Panc1 (cell line): ENCODE measurements around the gene TRIL. TPM values are rescaled to one million over a fixed set of nuclear protein-coding genes. Genes with fewer than 3 reads are reported as not detected.

ENCODE experiments used
- ATAC-seq: fragments of 200-7000 bp; cut with Tn5 transposase; 2 replicates; pipeline ENCODE4 v1.9.1; 2020; ENCODE audit warnings: mild to moderate bottlenecking, moderate library complexity
- BruUV-seq: library from RNA; stranded (reverse); fragments of 400-500 nt; replicated peaks from 2 replicates; lab custom pipeline; 2021; lab: Mats Ljungman, UMichigan
- CTCF ChIA-PET: fragments of 300-600 bp; sonication (Branson Sonifier 250); formaldehyde crosslinking; loops from one replicate; lab custom pipeline; 2022; ENCODE audit warnings: antibody characterized with exemption; lab: Charles Lee
- POLR2A ChIA-PET: fragments of 300-600 bp; sonication (Branson Sonifier 250); formaldehyde crosslinking; loops from one replicate; lab custom pipeline; 2022; ENCODE audit warnings: antibody characterized with exemption; lab: Charles Lee
- DNase-seq: peaks from one replicate; pipeline ENCODE4 v3.0.0-alpha.2; 2010; ENCODE audit warnings: low read depth, low spot score
- H3K27ac ChIP-seq: 2 replicates; pipeline ENCODE4 v1.5.1; 2011; ENCODE audit warnings: mild to moderate bottlenecking, low read length, inconsistent platforms
- H3K27me3 ChIP-seq: fragments of 200-500 bp; sonication (Bioruptor generic); 2 replicates; pipeline ENCODE4 v1.6.0; 2014; ENCODE audit warnings: low read length, inconsistent platforms; ENCODE audit not compliant: control insufficient read depth, insufficient read depth
- H3K36me3 ChIP-seq: fragments of 200-500 bp; sonication (Bioruptor generic); 2 replicates; pipeline ENCODE4 v1.5.1; 2014; ENCODE audit warnings: inconsistent platforms, mild to moderate bottlenecking, low read length, moderate library complexity; ENCODE audit not compliant: control insufficient read depth, insufficient read depth
- H3K4me1 ChIP-seq: 2 replicates; pipeline ENCODE4 v1.5.1; 2011; ENCODE audit warnings: inconsistent platforms, mild to moderate bottlenecking, low read length, moderate library complexity; ENCODE audit not compliant: control insufficient read depth, insufficient read depth
- H3K4me3 ChIP-seq, 2 experiments: 2 replicates each; pipeline ENCODE4 v1.5.1; 2011 to 2012; ENCODE audit warnings: low read depth in 2 of 2, low read length in 2 of 2, mild to moderate bottlenecking in 2 of 2, inconsistent platforms in 1 of 2, moderate library complexity in 1 of 2
- H3K9me3 ChIP-seq: fragments of 200-500 bp; sonication (Bioruptor generic); 2 replicates; pipeline ENCODE4 v1.5.1; 2014; ENCODE audit warnings: low read depth, mild to moderate bottlenecking, inconsistent platforms, low read length, moderate library complexity; ENCODE audit not compliant: control insufficient read depth, insufficient read depth
- CTCF ChIP-seq: fragments of 450-650 bp; IDR thresholded peaks from 2 replicates; pipeline ENCODE4 v1.5.1; 2017; ENCODE audit warnings: mild to moderate bottlenecking
- POLR2AphosphoS5 ChIP-seq: IDR thresholded peaks from 2 replicates; pipeline ENCODE4 v1.6.1; 2012; ENCODE audit warnings: mild to moderate bottlenecking, low read depth, low read length, moderate library complexity
- REST ChIP-seq, 2 experiments: IDR thresholded peaks; 2 replicates each; pipeline ENCODE4 v1.6.1; 2011 to 2012; ENCODE audit warnings: low read depth in 2 of 2, control low read depth in 1 of 2, low read length in 1 of 2, mild to moderate bottlenecking in 1 of 2, moderate library complexity in 1 of 2; ENCODE audit not compliant: insufficient read depth in 1 of 2
- SIN3A ChIP-seq: IDR thresholded peaks from 2 replicates; pipeline ENCODE4 v1.6.1; 2012; ENCODE audit warnings: low read depth, mild to moderate bottlenecking, low read length, moderate library complexity, borderline replicate concordance; ENCODE audit not compliant: insufficient read depth
- TCF7L2 ChIP-seq: IDR thresholded peaks from 2 replicates; pipeline ENCODE4 v1.6.1; 2011; ENCODE audit warnings: mild to moderate bottlenecking, low read depth, low read length, inconsistent platforms
- in situ Hi-C: cut with HindIII; loops from 2 replicates; pipeline ENCODE4 v1.10.0; 2016; ENCODE audit warnings: low sequenced_read_pairs, low pct_unique_long_range_greater_than_20kb
- intact Hi-C: fragments of 100-400 bp; cut with micrococcal nuclease; formaldehyde crosslinking; loops from one replicate; pipeline ENCODE4 v1.10.0; 2022; ENCODE audit not compliant: unreplicated experiment
- total RNA-seq: library from RNA; stranded (reverse); gene quantifications from one replicate; pipeline ENCODE4 v1.2.1, GENCODE V29; 2021; ENCODE audit not compliant: unreplicated experiment

The TRIL gene
- total RNA-seq, 1 experiment from 2014 or later: not detected

- POLR2A ChIA-PET: no interaction called here
- no TSS peak for BruUV-seq
- ATAC-seq (no peak), DNase-seq (no peak)
- no peak overlapping the region for H3K4me3 ChIP-seq
- peaks cover 34% of the 10 kb centered on the region for H3K27me3 ChIP-seq
- H3K27ac ChIP-seq: no peak overlapping the region
- H3K36me3 ChIP-seq: no peaks in the 10 kb centered on the region; the same call in 1 of the 2 replicates
- in situ Hi-C loops: no loop called here
- H3K9me3 ChIP-seq: no peaks in the 10 kb centered on the region
- CTCF ChIA-PET: no interaction called here
- intact Hi-C loops: no loop called here
- H3K4me1 ChIP-seq: no peaks in the 10 kb centered on the region; the same call in 1 of the 2 replicates
- TF ChIP-seq CTCF (no peak), REST (IDR thresholded peaks at IDR 0.05; ENCODE audit: insufficient read depth in 1 of 2, low read depth in 2 of 2, low read length in 1 of 2) (no peak), TCF7L2 (no peak), POLR2AphosphoS5 (no peak), SIN3A (no peak)
Measured at GRCh38 chr7:28953633-28954032, 4.5 kb downstream of the TRIL start.

GRCh38 chr7:28942168-28942567 lies 16.0 kb downstream of the TRIL start:
- Histone ChIP-seq H3K27ac (no peak overlapping the region), H3K4me1 (no peaks in the 10 kb centered on the region), H3K9me3 (no peaks in the 10 kb centered on the region), H3K27me3 (0 out of 2 replicates have a peak, but pooled peaks cover 5% of the 10 kb centered on the region), H3K4me3 (no peak overlapping the region), H3K36me3 (no peaks in the 10 kb centered on the region)
- TF ChIP-seq SIN3A (no peak), CTCF (no peak), REST (IDR thresholded peaks at IDR 0.05; ENCODE audit: insufficient read depth in 1 of 2, low read depth in 2 of 2, low read length in 1 of 2) (no peak), TCF7L2 (no peak), POLR2AphosphoS5 (no peak)
- no peak for ATAC-seq
- ChIA-PET POLR2A (no interaction called here), CTCF (no interaction called here)
- no TSS peak for BruUV-seq
- in situ Hi-C loops: no loop called here
- no peak for DNase-seq
- intact Hi-C loops: no loop called here
